ENCODE results near the gene FER1L5. TPM values are rescaled to one million over a fixed set of nuclear protein-coding genes. Genes with fewer than 3 reads are reported as not detected.

FER1L5 gene
- total RNA-seq, 1 donor from 2014 or later, result 1.0 TPM

DNA sequence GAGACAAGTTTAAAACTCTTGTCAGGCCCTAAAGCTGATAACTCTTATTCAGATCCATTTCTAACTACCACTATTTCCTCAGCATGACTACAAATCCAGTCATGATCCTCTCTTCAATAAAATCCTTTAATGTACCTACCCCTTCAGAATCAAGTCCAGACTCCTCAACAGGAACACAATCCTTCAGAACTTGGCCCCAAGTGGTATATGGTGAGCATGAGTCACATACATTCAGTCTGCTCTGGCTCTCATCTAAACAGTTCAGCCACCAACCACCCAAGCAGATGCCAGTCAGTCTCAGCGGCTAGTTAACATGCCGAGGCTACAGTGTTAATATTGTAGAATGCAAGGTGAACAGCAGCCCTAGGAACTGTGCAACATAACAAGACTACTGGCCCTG is 87.6 kb downstream of the FER1L5 start:
- no peak for DNase-seq (ENCODE audit: low spot score)
- peaks cover 3% of the 10 kb centered on the region for H3K27me3 Mint-ChIP-seq (ENCODE audit: unreplicated experiment)
- peaks cover 49% of the 10 kb centered on the region for H3K36me3 Mint-ChIP-seq (ENCODE audit: low read depth, unreplicated experiment)

DNA sequence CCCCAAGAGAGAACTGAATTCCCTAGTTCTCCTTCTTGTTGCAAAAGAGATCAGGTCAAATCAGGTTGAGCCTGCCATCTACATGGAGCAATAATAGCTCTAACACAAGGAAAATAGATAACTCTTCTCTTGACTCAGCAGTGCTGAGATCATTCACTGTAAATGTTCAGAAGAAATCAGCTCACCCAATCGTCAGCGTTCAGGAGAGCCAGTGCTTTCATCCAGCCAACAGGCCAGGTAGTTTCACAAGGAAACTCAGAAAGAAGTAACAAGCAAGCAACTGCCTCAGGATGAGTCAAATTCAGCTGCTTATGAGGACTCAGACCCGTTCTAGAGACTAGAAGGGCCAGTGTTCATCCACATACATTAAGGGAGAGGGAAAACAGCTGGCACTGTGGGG is 91.4 kb downstream of the FER1L5 start:
- H3K36me3 Mint-ChIP-seq (ENCODE audit: low read depth, unreplicated experiment), result peaks cover 42% of the 10 kb centered on the region

More for the DNA sequence above, 87.6 kb downstream of the FER1L5 start:
- Mint-ChIP-seq H3K27ac (ENCODE audit: unreplicated experiment) (no peak overlapping the region), H3K4me3 (ENCODE audit: unreplicated experiment) (peak overlapping the region; percentile 44), H3K4me1 (ENCODE audit: unreplicated experiment) (no peaks in the 10 kb centered on the region), H3K9me3 (ENCODE audit: unreplicated experiment) (no peaks in the 10 kb centered on the region)
- TF ChIP-seq, protein P1, sequence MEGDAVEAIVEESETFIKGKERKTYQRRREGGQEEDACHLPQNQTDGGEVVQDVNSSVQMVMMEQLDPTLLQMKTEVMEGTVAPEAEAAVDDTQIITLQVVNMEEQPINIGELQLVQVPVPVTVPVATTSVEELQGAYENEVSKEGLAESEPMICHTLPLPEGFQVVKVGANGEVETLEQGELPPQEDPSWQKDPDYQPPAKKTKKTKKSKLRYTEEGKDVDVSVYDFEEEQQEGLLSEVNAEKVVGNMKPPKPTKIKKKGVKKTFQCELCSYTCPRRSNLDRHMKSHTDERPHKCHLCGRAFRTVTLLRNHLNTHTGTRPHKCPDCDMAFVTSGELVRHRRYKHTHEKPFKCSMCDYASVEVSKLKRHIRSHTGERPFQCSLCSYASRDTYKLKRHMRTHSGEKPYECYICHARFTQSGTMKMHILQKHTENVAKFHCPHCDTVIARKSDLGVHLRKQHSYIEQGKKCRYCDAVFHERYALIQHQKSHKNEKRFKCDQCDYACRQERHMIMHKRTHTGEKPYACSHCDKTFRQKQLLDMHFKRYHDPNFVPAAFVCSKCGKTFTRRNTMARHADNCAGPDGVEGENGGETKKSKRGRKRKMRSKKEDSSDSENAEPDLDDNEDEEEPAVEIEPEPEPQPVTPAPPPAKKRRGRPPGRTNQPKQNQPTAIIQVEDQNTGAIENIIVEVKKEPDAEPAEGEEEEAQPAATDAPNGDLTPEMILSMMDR (IDR thresholded peaks at IDR 0.05; ENCODE audit: unreplicated experiment), result no peak

DNA sequence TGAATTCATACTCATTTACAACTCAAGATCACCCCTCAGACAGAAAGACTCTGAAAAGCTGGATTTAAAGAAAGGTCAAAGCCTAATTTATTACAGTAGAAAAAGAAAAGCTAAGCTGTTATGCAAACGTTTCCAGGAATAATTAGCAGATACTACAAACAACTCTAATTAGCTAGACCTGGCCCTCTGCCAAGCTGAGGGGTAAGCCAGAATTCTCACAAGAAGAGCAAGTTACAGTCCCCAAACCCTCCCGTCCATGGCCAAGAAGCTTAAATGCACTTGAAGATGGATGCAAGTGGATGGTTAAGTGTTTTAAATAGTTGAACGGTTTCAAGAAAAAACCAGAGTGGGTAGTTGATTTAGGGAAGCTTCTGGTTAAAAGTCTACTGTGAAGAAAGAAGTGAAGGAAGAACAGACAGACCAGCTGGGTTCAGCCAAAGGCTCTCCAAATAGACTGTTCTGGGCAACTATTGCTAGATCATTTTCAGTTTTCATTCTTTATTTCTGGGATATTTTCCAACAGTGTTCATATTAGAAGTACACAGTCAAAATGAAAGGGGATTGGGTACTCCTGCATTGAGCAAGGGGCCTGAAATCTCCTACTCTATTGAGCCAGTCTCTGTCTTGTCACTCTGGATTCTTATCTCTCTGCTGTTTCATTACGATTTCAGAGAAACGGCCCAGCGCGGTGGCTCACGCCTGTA is 92.5 kb downstream of the FER1L5 start:
- Mint-ChIP-seq H3K27ac (ENCODE audit: unreplicated experiment) (no peak overlapping the region), H3K27me3 (ENCODE audit: unreplicated experiment) (peaks cover 12% of the 10 kb centered on the region), H3K36me3 (ENCODE audit: low read depth, unreplicated experiment) (peaks cover 45% of the 10 kb centered on the region), H3K9me3 (ENCODE audit: unreplicated experiment) (no peaks in the 10 kb centered on the region), H3K4me3 (ENCODE audit: unreplicated experiment) (no peak overlapping the region), H3K4me1 (ENCODE audit: unreplicated experiment) (peaks cover 17% of the 10 kb centered on the region)
- TF ChIP-seq, protein P1 (IDR thresholded peaks at IDR 0.05; ENCODE audit: unreplicated experiment), result no peak
- DNase-seq (ENCODE audit: low spot score), result no peak

More for the DNA sequence above, 91.4 kb downstream of the FER1L5 start:
- DNase-seq (ENCODE audit: low spot score), result no peak
- H3K4me1 Mint-ChIP-seq (ENCODE audit: unreplicated experiment), result peaks cover 7% of the 10 kb centered on the region
- H3K27ac Mint-ChIP-seq (ENCODE audit: unreplicated experiment), result no peak overlapping the region
- H3K4me3 Mint-ChIP-seq (ENCODE audit: unreplicated experiment), result no peak overlapping the region
- TF ChIP-seq, protein P1 (IDR thresholded peaks at IDR 0.05; ENCODE audit: unreplicated experiment), result no peak
- peaks cover 3% of the 10 kb centered on the region for H3K27me3 Mint-ChIP-seq (ENCODE audit: unreplicated experiment)
- H3K9me3 Mint-ChIP-seq (ENCODE audit: unreplicated experiment), result no peaks in the 10 kb centered on the region

DNA sequence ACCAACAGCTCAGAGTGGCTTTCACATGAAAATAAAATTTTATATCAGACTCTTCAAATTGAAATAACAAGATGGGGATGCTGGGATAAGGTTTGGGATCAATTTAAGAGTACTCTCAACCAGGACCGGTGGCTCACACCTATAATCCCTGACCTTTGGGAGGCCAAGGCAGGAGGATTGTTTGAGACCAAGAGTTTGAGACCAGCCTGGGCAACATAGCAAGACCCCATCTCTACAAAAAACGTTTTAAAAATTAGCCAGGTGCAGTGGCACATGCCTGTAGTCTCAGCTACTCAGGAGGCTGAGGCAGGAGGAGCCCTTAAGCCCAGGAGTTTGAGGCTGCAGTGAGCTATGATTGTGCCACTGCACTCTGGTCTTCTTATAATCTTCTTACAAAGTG is 94.7 kb downstream of the FER1L5 start:
- peaks cover 12% of the 10 kb centered on the region for H3K27me3 Mint-ChIP-seq (ENCODE audit: unreplicated experiment)
- no peaks in the 10 kb centered on the region for H3K9me3 Mint-ChIP-seq (ENCODE audit: unreplicated experiment)
- peaks cover 21% of the 10 kb centered on the region for H3K4me1 Mint-ChIP-seq (ENCODE audit: unreplicated experiment)
- no peak for DNase-seq (ENCODE audit: low spot score)
- TF ChIP-seq, protein P1 (IDR thresholded peaks at IDR 0.05; ENCODE audit: unreplicated experiment), result no peak
- H3K4me3 Mint-ChIP-seq (ENCODE audit: unreplicated experiment), result no peak overlapping the region
- peaks cover 37% of the 10 kb centered on the region for H3K36me3 Mint-ChIP-seq (ENCODE audit: low read depth, unreplicated experiment)
- H3K27ac Mint-ChIP-seq (ENCODE audit: unreplicated experiment), result no peak overlapping the region

DNA sequence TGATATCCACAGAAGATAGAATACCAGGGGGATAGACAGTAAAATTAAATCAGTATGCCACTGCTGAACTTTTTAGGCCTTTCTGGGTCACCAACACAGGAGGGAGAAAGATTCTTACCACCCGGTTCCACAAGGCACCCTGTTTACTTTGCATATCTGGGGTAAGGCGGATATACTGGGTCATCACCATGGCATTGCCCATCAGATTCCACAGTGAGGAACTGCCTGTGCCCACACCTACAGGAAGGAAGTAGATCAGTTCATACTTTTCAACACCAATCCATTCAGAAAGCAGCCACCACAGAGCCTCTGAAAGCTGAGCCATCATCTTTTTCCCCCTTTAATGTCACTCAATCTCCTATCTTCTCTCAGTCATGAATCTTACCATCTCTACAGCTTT is 95.3 kb downstream of the FER1L5 start:
- TF ChIP-seq, protein P1 (IDR thresholded peaks at IDR 0.05; ENCODE audit: unreplicated experiment), result no peak
- Mint-ChIP-seq H3K4me3 (ENCODE audit: unreplicated experiment) (no peak overlapping the region), H3K9me3 (ENCODE audit: unreplicated experiment) (no peaks in the 10 kb centered on the region), H3K27ac (ENCODE audit: unreplicated experiment) (no peak overlapping the region), H3K4me1 (ENCODE audit: unreplicated experiment) (peaks cover 22% of the 10 kb centered on the region), H3K36me3 (ENCODE audit: low read depth, unreplicated experiment) (peaks cover 36% of the 10 kb centered on the region), H3K27me3 (ENCODE audit: unreplicated experiment) (peaks cover 12% of the 10 kb centered on the region)
- DNase-seq (ENCODE audit: low spot score), result no peak
